Sigmoid colon (tissue), 4 donors: ENCODE measurements around the gene ZNF207.

Experiments
- CTCF ChIP-seq, 4 experiments: fragments of 450-650 bp in 3 of 4; fragments of 200-600 bp in 1 of 4; IDR thresholded peaks; one replicate each; pipeline ENCODE4 v1.5.1; 2016 to 2019; ENCODE audit warnings: antibody characterized with exemption in 4 of 4, mild to moderate bottlenecking in 3 of 4, moderate library complexity in 2 of 4
- EP300 ChIP-seq, 4 donors: sonication (generic); formaldehyde crosslinking; IDR thresholded peaks; one replicate each; pipeline ENCODE4 v1.6.1; 2017; ENCODE audit warnings: antibody characterized with exemption in 4 of 4
- POLR2AphosphoS5 ChIP-seq, 4 donors: sonication (generic); formaldehyde crosslinking; IDR thresholded peaks; one replicate each; pipeline ENCODE4 v1.6.1; 2017; ENCODE audit warnings: antibody characterized with exemption in 4 of 4

- TF ChIP-seq CTCF (IDR thresholded peaks at IDR 0.05) (no peak), EP300 (IDR thresholded peaks at IDR 0.05) (no peak), POLR2AphosphoS5 (IDR thresholded peaks at IDR 0.05) (no peak)
Observed at GRCh38 chr17:32315171-32315570, 34.8 kb upstream of the ZNF207 start.
